H9 (cell line): ENCODE data around the gene CAB39. TPM values are rescaled to one million over a fixed set of nuclear protein-coding genes. Genes with fewer than 3 reads are reported as not detected.

Experiments used
- DNase-seq: peaks from one replicate; pipeline ENCODE4 v3.0.0-alpha.2; 2017
- H2AFZ ChIP-seq: one replicate; pipeline ENCODE4 v1.6.1; 2013; ENCODE audit warnings: mild to moderate bottlenecking, low read length, control low read depth, moderate library complexity
- H2AK5ac ChIP-seq: 2 replicates; pipeline ENCODE4 v1.6.1; 2013; ENCODE audit warnings: low read length, control low read depth, mixed read lengths; ENCODE audit not compliant: insufficient read length
- H2BK120ac ChIP-seq: one replicate; pipeline ENCODE4 v1.6.1; 2013; ENCODE audit warnings: low read depth, mild to moderate bottlenecking, low read length, control low read depth, inconsistent platforms; ENCODE audit not compliant: poor library complexity, severe bottlenecking
- H2BK12ac ChIP-seq: 2 replicates; pipeline ENCODE4 v1.6.1; 2013; ENCODE audit warnings: low read length, control low read depth, mixed read lengths, low read depth; ENCODE audit not compliant: insufficient read length
- H2BK15ac ChIP-seq: 2 replicates; pipeline ENCODE4 v1.6.1; 2013; ENCODE audit warnings: low read depth, low read length, control low read depth
- H2BK20ac ChIP-seq: one replicate; pipeline ENCODE4 v1.6.1; 2013; ENCODE audit warnings: low read depth, mild to moderate bottlenecking, low read length, control low read depth, inconsistent platforms; ENCODE audit not compliant: poor library complexity, severe bottlenecking
- H2BK5ac ChIP-seq: 2 replicates; pipeline ENCODE4 v1.6.1; 2013; ENCODE audit warnings: low read length, control low read depth, mixed read lengths; ENCODE audit not compliant: insufficient read length
- H3K14ac ChIP-seq: 2 replicates; pipeline ENCODE4 v1.6.1; 2013; ENCODE audit warnings: low read length, control low read depth; ENCODE audit not compliant: insufficient read depth
- H3K18ac ChIP-seq: 2 replicates; pipeline ENCODE4 v1.6.1; 2013; ENCODE audit warnings: low read depth, mild to moderate bottlenecking, mixed read lengths, low read length, control low read depth; ENCODE audit not compliant: insufficient read length
- H3K23ac ChIP-seq: 2 replicates; pipeline ENCODE4 v1.6.1; 2013; ENCODE audit warnings: low read length, control low read depth, mixed read lengths, low read depth; ENCODE audit not compliant: insufficient read length
- H3K23me2 ChIP-seq: 2 replicates; pipeline ENCODE4 v1.6.1; 2013; ENCODE audit warnings: low read depth, mild to moderate bottlenecking, mixed read lengths, low read length, control low read depth; ENCODE audit not compliant: insufficient read length, poor library complexity, severe bottlenecking
- H3K27ac ChIP-seq: 2 replicates; pipeline ENCODE4 v1.5.1; 2013; ENCODE audit warnings: low read length, control low read depth, mixed read lengths, low read depth; ENCODE audit not compliant: insufficient read length
- H3K27me3 ChIP-seq: 2 replicates; pipeline ENCODE4 v1.6.1; 2013; ENCODE audit warnings: low read length, control low read depth, inconsistent platforms; ENCODE audit not compliant: insufficient read depth
- H3K4ac ChIP-seq: 2 replicates; pipeline ENCODE4 v1.6.1; 2013; ENCODE audit warnings: low read depth, mild to moderate bottlenecking, control low read depth, inconsistent platforms, low read length, moderate library complexity
- H3K4me1 ChIP-seq: 2 replicates; pipeline ENCODE4 v1.6.1; 2013; ENCODE audit warnings: low read length, control low read depth, inconsistent platforms; ENCODE audit not compliant: insufficient read depth
- H3K4me2 ChIP-seq: 2 replicates; pipeline ENCODE4 v1.6.1; 2013; ENCODE audit warnings: low read length, control low read depth, mixed read lengths; ENCODE audit not compliant: insufficient read length, insufficient read depth
- H3K56ac ChIP-seq: 2 replicates; pipeline ENCODE4 v1.6.1; 2013; ENCODE audit warnings: low read depth, mild to moderate bottlenecking, mixed read lengths, low read length, control low read depth; ENCODE audit not compliant: insufficient read length
- H3K79me1 ChIP-seq: 2 replicates; pipeline ENCODE4 v1.6.1; 2013; ENCODE audit warnings: low read depth, mild to moderate bottlenecking, moderate library complexity, low read length, control low read depth, inconsistent platforms; ENCODE audit not compliant: insufficient read depth, poor library complexity, severe bottlenecking
- H3K79me2 ChIP-seq: 2 replicates; pipeline ENCODE4 v1.6.1; 2013; ENCODE audit warnings: low read length, control low read depth, inconsistent platforms; ENCODE audit not compliant: insufficient read depth
- H3K9ac ChIP-seq: 2 replicates; pipeline ENCODE4 v1.6.1; 2013; ENCODE audit warnings: low read length, control low read depth, mixed read lengths; ENCODE audit not compliant: insufficient read length; ENCODE audit errors: extremely low read depth
- H3K9me3 ChIP-seq: one replicate; pipeline ENCODE4 v1.6.1; 2013; ENCODE audit warnings: low read depth, low read length, inconsistent platforms; ENCODE audit not compliant: control insufficient read depth
- H3T11ph ChIP-seq: one replicate; pipeline ENCODE4 v1.6.1; 2013; ENCODE audit warnings: mild to moderate bottlenecking, low read length, control low read depth, inconsistent platforms
- H4K20me1 ChIP-seq: one replicate; pipeline ENCODE4 v1.6.1; 2013; ENCODE audit not compliant: control insufficient read depth, insufficient read length, insufficient read depth
- H4K5ac ChIP-seq: 2 replicates; pipeline ENCODE4 v1.6.1; 2013; ENCODE audit warnings: low read depth, mild to moderate bottlenecking, mixed read lengths, low read length, control low read depth; ENCODE audit not compliant: insufficient read length
- H4K8ac ChIP-seq: replicated peaks from 2 replicates; pipeline ENCODE4 v1.6.1; 2013; ENCODE audit warnings: low read length, control low read depth, mixed read lengths, low read depth; ENCODE audit not compliant: insufficient read length
- H4K91ac ChIP-seq: 2 replicates; pipeline ENCODE4 v1.6.1; 2013; ENCODE audit warnings: low read depth, mild to moderate bottlenecking, moderate library complexity, mixed read lengths, low read length, control low read depth; ENCODE audit not compliant: insufficient read length
- H3K27ac Mint-ChIP-seq, 3 experiments: 2 replicates in 2 of 3; 3 replicates in 1 of 3; pipeline ENCODE4 v1.8.0; 2020 to 2021; ENCODE audit warnings: mixed read lengths in 3 of 3, mild to moderate bottlenecking in 1 of 3, moderate library complexity in 1 of 3
- H3K27me3 Mint-ChIP-seq: 2 replicates; pipeline ENCODE4 v1.8.0; 2021; ENCODE audit warnings: low read depth, mild to moderate bottlenecking, moderate library complexity, mixed read lengths
- H3K36me3 Mint-ChIP-seq, 3 experiments: 2 replicates in 2 of 3; 3 replicates in 1 of 3; pipeline ENCODE4 v1.8.0; 2020 to 2021; ENCODE audit warnings: low read depth in 3 of 3, mixed read lengths in 3 of 3; ENCODE audit not compliant: insufficient read depth in 1 of 3
- H3K4me1 Mint-ChIP-seq, 2 experiments: 2 replicates each; pipeline ENCODE4 v1.8.0; 2020; ENCODE audit warnings: mixed read lengths in 2 of 2
- H3K4me3 Mint-ChIP-seq, 2 experiments: 2 replicates in 1 of 2; 3 replicates in 1 of 2; pipeline ENCODE4 v1.8.0; 2020 to 2021; ENCODE audit warnings: mild to moderate bottlenecking in 2 of 2, mixed read lengths in 2 of 2, moderate library complexity in 1 of 2
- H3K9me3 Mint-ChIP-seq, 2 experiments: 2 replicates in 1 of 2; 3 replicates in 1 of 2; pipeline ENCODE4 v1.8.0; 2020; ENCODE audit warnings: mild to moderate bottlenecking in 2 of 2, mixed read lengths in 2 of 2, moderate library complexity in 1 of 2
- CTCF ChIP-seq: fragments of 200-600 bp; sonication (generic); conservative IDR thresholded peaks from 3 replicates; pipeline ENCODE4 v1.8.0; 2021; ENCODE audit warnings: antibody characterized with exemption, mild to moderate bottlenecking
- WGBS: extraction: QIAGEN DNeasy Blood & Tissue Kit; methylation state at CpG from one replicate; pipeline ENCODE4 v1.1.7; 2013; ENCODE audit warnings: missing lambda C conversion rate, low lambda C conversion rate, mixed read lengths; ENCODE audit not compliant: insufficient read length; ENCODE audit errors: extremely low coverage; 5-methylcytosine and 5-hydroxymethylcytosine counted together
- total RNA-seq: library from RNA; stranded (reverse); gene quantifications from 2 replicates; pipeline ENCODE4 v1.2.1, GENCODE V29; 2021

CAB39 gene
- total RNA-seq, 1 experiment from 2014 or later, result 42.7 TPM

GRCh38 chr2:230677201-230677946, 35.3 kb upstream of the CAB39 start:
- Histone ChIP-seq H4K5ac (no peak overlapping the region), H3K79me1 (no peaks in the 10 kb centered on the region), H4K20me1 (no peaks in the 10 kb centered on the region), H2BK15ac (no peak overlapping the region), H2BK20ac (no peak overlapping the region), H3K27ac (no peak overlapping the region), H2BK12ac (no peak overlapping the region), H3K23ac (no peak overlapping the region), H3K4me2 (no peak overlapping the region), H3K27me3 (no peaks in the 10 kb centered on the region), H3K56ac (no peak overlapping the region), H2AK5ac (no peak overlapping the region), H3K9ac (no peak overlapping the region), H3K9me3 (no peaks in the 10 kb centered on the region), H3K23me2 (no peaks in the 10 kb centered on the region), H3K14ac (no peak overlapping the region), H2AFZ (no peak overlapping the region), H3K4me1 (no peaks in the 10 kb centered on the region), H4K8ac (no peak overlapping the region), H3K18ac (no peak overlapping the region), H3K4ac (no peak overlapping the region), H3T11ph (no peak overlapping the region), H3K79me2 (no peaks in the 10 kb centered on the region), H2BK5ac (no peak overlapping the region), H2BK120ac (no peak overlapping the region), H4K91ac (no peak overlapping the region)
- DNase-seq, result no peak
- H3K4me1 Mint-ChIP-seq, result 0 out of 4 replicates have a peak, but pooled peaks cover 0 to 2% of the 10 kb centered on the region in 2 experiments
- H3K4me3 Mint-ChIP-seq, result no peak overlapping the region
- no peak for TF ChIP-seq CTCF
- peaks cover 2 to 12% (median 8%) of the 10 kb centered on the region in 3 experiments; a peak in 3 of 7 replicates for H3K36me3 Mint-ChIP-seq
- peaks cover 12% of the 10 kb centered on the region for H3K27me3 Mint-ChIP-seq
- no CpG with 5 or more reads among the region's 5 CpGs for WGBS
- peaks cover 13% of the 10 kb centered on the region in 2 experiments; a peak in 4 of 5 replicates for H3K9me3 Mint-ChIP-seq
- no peak overlapping the region; a peak in 1 of 7 replicates for H3K27ac Mint-ChIP-seq
